Immature natural killer cell (primary cell): ENCODE results near the gene KCTD13. TPM values are rescaled to one million over a fixed set of nuclear protein-coding genes. Genes with fewer than 3 reads are reported as not detected.
A peak's percentile ranks its signal among the peaks of the same experiment; 100 is the strongest.

Source experiments
- DNase-seq, 3 donors: peaks; one replicate each; pipeline ENCODE4 v3.0.0; 2022; ENCODE audit warnings: mixed read lengths in 1 of 3
- H3K27ac Mint-ChIP-seq, 6 donors: one replicate each; pipeline ENCODE4 v1.8.0; 2020; ENCODE audit warnings: mixed read lengths in 6 of 6, mild to moderate bottlenecking in 5 of 6, inconsistent platforms in 4 of 6, moderate library complexity in 3 of 6
- H3K27me3 Mint-ChIP-seq, 3 donors: one replicate each; pipeline ENCODE4 v1.8.0; 2020 to 2021; ENCODE audit warnings: low read depth in 3 of 3, mild to moderate bottlenecking in 3 of 3, mixed read lengths in 3 of 3, moderate library complexity in 3 of 3, inconsistent platforms in 1 of 3
- H3K36me3 Mint-ChIP-seq, 3 donors: one replicate each; pipeline ENCODE4 v1.8.0; 2020; ENCODE audit warnings: mixed read lengths in 3 of 3, inconsistent platforms in 2 of 3, mild to moderate bottlenecking in 2 of 3
- H3K4me1 Mint-ChIP-seq, 2 donors: one replicate each; pipeline ENCODE4 v1.8.0; 2020; ENCODE audit warnings: inconsistent platforms in 2 of 2, mild to moderate bottlenecking in 2 of 2, mixed read lengths in 2 of 2, moderate library complexity in 1 of 2
- H3K4me3 Mint-ChIP-seq, 5 donors: one replicate each; pipeline ENCODE4 v1.8.0; 2020; ENCODE audit warnings: mild to moderate bottlenecking in 5 of 5, mixed read lengths in 5 of 5, inconsistent platforms in 3 of 5, moderate library complexity in 3 of 5
- H3K9me3 Mint-ChIP-seq, 6 donors: one replicate each; pipeline ENCODE4 v1.8.0; 2020; ENCODE audit warnings: mild to moderate bottlenecking in 6 of 6, mixed read lengths in 6 of 6, inconsistent platforms in 4 of 6, moderate library complexity in 3 of 6
- polyA plus RNA-seq, 3 donors: library from polyadenylated mRNA; unstranded; fragments of 300-500 nt; fragmentation: Illumina TruSeq; gene quantifications; one replicate each; pipeline ENCODE4 v1.2.3, GENCODE V29; 2021

The KCTD13 gene
- polyA plus RNA-seq, 3 donors from 2014 or later: 3.5 to 13.8 (median 9.2) TPM

DNA sequence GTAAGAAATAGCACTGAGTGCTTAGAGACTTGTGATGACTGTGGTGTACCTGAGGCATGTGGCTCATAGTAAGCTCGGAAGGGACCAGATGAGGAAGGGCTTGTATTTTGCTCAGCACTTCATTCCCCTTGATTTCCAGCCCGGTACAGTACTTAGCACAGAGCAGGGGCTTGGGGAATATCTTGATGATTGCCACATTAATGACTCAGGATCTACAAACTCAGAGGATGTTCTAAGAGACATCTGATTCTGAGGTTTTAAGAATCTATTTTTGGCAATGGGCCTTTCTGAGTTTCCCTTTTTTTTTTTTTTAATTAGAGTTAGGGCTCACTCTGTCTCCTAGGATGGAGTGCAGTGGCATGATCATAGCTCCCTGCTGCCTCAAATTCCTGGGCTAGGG is 16.6 kb downstream of the KCTD13 start:
- no peak for DNase-seq
- Mint-ChIP-seq H3K27me3 (no peaks in the 10 kb centered on the region), H3K27ac (no peak overlapping the region), H3K36me3 (peaks cover 0 to 12% (median 3%) of the 10 kb centered on the region in 3 donors), H3K4me3 (no peak overlapping the region), H3K4me1 (peaks cover 0 to 1% of the 10 kb centered on the region in 2 donors), H3K9me3 (no peaks in the 10 kb centered on the region)

DNA sequence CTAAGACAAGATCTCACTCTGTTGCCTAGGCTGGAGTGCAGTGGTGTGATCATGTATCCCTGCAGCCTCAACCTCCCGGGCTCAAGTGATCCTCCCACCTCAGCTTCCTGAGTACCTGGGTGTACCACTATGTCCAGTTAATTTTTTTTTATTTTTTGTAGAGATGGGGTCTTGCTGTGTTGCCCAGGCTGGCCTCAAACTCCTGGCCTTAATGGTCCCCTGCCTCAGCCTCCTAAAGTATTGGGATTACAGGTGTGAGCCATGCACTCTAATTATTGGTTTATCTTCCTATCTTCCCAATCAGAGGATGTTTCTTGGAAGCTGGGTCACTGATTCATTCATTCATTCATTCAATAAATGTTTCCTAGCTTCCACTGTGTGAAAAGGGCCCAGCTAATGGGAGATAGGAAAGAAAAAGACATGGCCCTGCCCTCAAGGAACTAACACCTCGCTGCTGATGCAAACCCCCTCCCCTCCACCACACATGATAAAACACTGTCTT is 17.3 kb downstream of the KCTD13 start:
- H3K4me1 Mint-ChIP-seq: peaks cover 0 to 1% of the 10 kb centered on the region in 2 donors
- H3K27ac Mint-ChIP-seq: no peak overlapping the region
- peaks cover 0 to 12% (median 3%) of the 10 kb centered on the region in 3 donors for H3K36me3 Mint-ChIP-seq
- H3K9me3 Mint-ChIP-seq: no peaks in the 10 kb centered on the region
- DNase-seq: no peak
- H3K27me3 Mint-ChIP-seq: no peaks in the 10 kb centered on the region
- no peak overlapping the region for H3K4me3 Mint-ChIP-seq

DNA sequence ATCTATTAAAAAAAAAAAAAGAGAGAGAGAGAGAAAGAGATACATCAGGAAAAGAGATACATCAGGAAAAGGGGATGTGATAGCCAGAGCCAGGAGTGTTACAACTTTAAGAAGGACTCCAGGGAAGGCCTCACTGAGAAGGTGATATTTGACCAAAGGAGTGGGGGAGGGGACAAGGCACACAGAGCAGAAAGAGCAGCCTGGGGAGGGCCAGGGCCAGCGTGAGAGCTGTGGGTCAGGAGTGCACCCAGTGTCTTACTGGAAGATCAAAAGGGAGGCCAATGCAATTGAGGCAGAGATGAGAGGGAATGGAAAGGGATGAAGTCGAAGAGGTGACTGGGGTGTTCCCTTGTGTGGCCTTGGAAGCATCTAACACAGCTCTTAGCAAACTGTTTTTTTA is 18.1 kb downstream of the KCTD13 start:
- Mint-ChIP-seq H3K36me3 (peaks cover 0 to 6% (median 0%) of the 10 kb centered on the region in 3 donors), H3K4me3 (no peak overlapping the region), H3K9me3 (no peaks in the 10 kb centered on the region), H3K27ac (no peak overlapping the region), H3K4me1 (peaks cover 0 to 1% of the 10 kb centered on the region in 2 donors), H3K27me3 (no peaks in the 10 kb centered on the region)
- no peak for DNase-seq

DNA sequence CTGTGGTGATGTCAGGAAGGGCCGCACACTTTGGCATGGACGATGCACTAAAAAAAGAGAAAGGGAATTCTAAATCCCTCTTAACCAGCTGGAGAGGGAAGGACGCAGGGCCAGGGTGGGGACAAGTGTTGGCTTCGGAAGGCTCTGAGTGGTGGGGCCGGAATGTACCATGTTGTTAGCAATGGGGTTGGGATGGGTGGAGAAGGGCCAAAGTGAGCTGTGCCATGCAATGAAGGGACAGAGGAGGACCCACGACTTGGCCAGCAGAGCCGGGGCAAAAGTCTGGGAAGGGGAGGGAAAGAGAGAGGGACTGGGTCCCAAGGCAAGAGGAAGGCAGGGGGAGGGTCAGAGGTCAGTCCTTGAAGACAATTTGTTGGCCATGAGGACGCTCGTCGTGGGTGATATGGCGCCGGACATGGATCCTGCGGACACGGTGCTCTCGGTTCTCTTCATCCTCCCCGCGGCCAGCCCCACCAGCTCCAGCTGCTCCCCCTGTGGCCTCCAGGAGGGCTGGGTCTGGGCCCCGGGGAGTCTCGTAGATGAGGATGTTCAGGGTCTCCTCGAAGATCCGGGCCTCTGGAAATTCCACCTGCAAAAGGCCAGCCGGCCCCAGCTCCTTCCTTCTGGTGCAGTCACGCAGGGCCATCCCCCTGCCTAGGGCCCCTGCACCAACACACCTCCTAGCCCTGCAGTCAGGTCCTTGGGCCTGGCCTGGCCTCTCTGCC is 19.3 kb downstream of the KCTD13 start:
- no peak for DNase-seq
- H3K36me3 Mint-ChIP-seq: peaks cover 0 to 3% (median 0%) of the 10 kb centered on the region in 3 donors
- H3K9me3 Mint-ChIP-seq: no peaks in the 10 kb centered on the region
- H3K4me1 Mint-ChIP-seq: peaks cover 0 to 3% of the 10 kb centered on the region in 2 donors
- peaks cover 0 to 2% (median 0%) of the 10 kb centered on the region in 3 donors for H3K27me3 Mint-ChIP-seq
- no peak overlapping the region for H3K4me3 Mint-ChIP-seq
- no peak overlapping the region for H3K27ac Mint-ChIP-seq

DNA sequence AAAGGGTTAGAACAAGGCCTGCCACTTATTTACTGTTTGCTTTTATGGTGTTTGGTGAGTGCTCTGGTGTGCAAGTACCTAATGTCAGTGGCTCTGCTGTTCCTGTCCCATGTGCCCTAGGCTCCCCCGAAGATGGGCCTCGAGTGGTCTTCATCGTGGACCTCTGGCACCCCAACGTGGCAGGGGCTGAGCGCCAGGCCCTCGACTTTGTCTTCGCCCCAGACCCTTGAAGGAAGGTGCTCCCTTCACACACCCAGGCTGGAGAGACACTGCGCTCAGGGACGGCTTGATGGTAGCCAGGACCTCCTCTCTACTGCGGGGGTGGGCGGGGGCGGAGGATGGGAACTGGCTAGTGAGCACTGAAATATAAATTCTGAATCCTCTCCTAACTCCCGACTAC is 20.4 kb downstream of the KCTD13 start:
- Mint-ChIP-seq H3K9me3 (no peaks in the 10 kb centered on the region), H3K4me1 (peaks cover 0 to 5% of the 10 kb centered on the region in 2 donors), H3K27ac (no peak overlapping the region), H3K4me3 (no peak overlapping the region), H3K36me3 (peaks cover 0 to 3% (median 0%) of the 10 kb centered on the region in 3 donors), H3K27me3 (peaks cover 0 to 2% (median 2%) of the 10 kb centered on the region in 3 donors)
- DNase-seq: no peak

DNA sequence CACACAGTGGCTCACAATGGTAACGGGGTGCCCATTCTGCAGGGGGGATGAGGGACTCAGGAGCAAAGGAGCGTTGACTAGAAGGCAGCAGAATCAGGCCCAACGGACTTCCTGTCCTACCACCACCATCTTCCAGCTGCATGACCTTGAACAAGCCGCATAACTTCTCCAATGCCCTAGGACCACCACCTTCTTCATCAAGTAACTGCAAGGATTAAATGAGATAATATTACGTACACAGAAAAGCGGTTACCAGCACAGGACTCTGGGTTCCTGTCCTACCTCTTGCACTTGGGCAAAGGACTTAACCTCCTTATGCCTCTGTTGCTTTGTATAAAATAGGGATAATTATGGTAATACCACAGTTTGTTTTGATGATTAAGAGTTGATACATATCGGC is 21.1 kb downstream of the KCTD13 start:
- DNase-seq: no peak
- H3K4me1 Mint-ChIP-seq: peaks cover 0 to 7% of the 10 kb centered on the region in 2 donors
- H3K4me3 Mint-ChIP-seq: no peak overlapping the region
- H3K27me3 Mint-ChIP-seq: peaks cover 0 to 5% (median 2%) of the 10 kb centered on the region in 3 donors
- H3K9me3 Mint-ChIP-seq: no peaks in the 10 kb centered on the region
- H3K36me3 Mint-ChIP-seq: peaks cover 0 to 3% (median 0%) of the 10 kb centered on the region in 3 donors
- no peak overlapping the region for H3K27ac Mint-ChIP-seq

DNA sequence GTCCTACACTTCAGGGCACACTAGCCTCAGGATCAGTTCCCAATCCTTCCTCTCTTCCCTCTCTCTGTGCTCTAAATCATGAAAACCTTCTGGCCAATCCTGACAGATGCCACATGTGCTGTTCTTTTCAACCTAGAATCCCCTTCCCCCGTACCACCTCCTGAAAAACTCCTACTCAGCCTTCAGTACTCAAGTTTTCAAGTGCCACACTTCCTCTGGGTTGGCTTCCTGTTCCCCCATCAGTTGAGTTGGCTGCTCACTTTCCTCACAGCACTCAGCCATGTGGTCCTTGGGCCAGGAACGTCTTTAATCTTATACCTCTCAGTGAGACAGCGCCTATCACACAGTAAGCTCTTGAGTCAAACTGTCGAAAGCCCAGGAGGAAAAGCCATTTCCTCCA is 22.4 kb downstream of the KCTD13 start:
- Mint-ChIP-seq H3K4me3 (no peak overlapping the region), H3K27me3 (peaks cover 0 to 10% (median 2%) of the 10 kb centered on the region in 3 donors), H3K27ac (no peak overlapping the region), H3K9me3 (no peaks in the 10 kb centered on the region), H3K4me1 (peaks cover 0 to 10% of the 10 kb centered on the region in 2 donors), H3K36me3 (peaks cover 0 to 3% (median 0%) of the 10 kb centered on the region in 3 donors)
- DNase-seq: no peak

DNA sequence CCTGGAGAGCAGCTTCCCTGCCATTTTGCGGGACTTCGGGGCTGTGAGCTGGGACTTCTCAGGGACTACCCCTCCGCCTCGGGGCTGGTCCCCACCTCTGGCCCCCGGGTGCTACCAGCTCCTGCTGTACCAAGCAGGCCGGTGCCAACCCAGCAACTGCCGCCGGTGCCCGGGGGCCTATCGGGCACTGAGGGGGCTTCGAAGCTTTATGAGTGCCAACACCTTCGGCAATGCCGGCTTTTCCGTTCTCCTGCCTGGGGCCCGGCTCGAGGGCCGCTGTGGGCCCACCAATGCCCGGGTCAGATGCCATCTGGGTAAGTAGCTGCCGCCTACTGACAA is 24.4 kb downstream of the KCTD13 start:
- DNase-seq: no peak
- H3K27ac Mint-ChIP-seq: no peak overlapping the region
- H3K27me3 Mint-ChIP-seq: peaks cover 5 to 20% (median 11%) of the 10 kb centered on the region in 3 donors
- H3K9me3 Mint-ChIP-seq: no peaks in the 10 kb centered on the region
- peak overlapping the region in 3 of 5 donors; percentile 22 to 30 (median 29) for H3K4me3 Mint-ChIP-seq
- peaks cover 0 to 3% (median 0%) of the 10 kb centered on the region in 3 donors for H3K36me3 Mint-ChIP-seq
- H3K4me1 Mint-ChIP-seq: peaks cover 0 to 14% of the 10 kb centered on the region in 2 donors

DNA sequence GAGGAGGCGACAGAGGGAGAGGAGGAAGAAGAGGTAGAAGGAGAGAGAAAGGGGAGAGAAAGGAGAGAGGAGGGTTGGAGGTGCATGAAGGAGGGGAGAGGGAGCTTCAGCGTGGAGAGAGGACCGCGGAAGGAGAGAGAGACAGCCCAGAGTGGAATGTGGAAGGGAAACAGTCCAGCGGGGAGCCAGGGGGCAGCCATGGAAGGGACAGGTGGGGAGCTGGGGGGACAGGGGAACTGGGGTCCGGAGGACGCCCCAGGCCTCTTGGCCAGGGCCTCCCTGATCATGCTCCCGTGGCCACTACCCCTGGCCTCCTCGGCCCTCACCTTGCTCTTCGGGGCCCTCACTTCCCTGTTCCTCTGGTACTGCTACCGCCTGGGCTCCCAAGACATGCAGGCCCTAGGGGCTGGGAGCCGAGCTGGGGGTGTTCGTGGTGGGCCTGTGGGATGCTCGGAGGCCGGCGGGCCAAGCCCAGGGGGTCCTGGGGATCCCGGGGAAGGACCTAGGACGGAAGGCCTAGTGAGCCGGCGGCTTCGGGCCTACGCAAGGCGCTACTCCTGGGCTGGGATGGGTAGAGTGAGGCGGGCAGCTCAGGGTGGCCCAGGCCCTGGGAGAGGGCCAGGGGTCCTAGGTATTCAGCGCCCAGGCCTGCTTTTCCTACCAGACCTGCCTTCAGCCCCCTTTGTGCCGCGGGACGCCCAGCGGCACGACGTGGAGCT is 25.0 kb downstream of the KCTD13 start:
- Mint-ChIP-seq H3K27me3 (peaks cover 5 to 23% (median 14%) of the 10 kb centered on the region in 3 donors), H3K9me3 (no peaks in the 10 kb centered on the region), H3K4me1 (peaks cover 0 to 14% of the 10 kb centered on the region in 2 donors), H3K27ac (no peak overlapping the region), H3K36me3 (no peaks in the 10 kb centered on the region), H3K4me3 (peak overlapping the region; percentile 49 to 65 (median 60))
- DNase-seq: no peak

DNA sequence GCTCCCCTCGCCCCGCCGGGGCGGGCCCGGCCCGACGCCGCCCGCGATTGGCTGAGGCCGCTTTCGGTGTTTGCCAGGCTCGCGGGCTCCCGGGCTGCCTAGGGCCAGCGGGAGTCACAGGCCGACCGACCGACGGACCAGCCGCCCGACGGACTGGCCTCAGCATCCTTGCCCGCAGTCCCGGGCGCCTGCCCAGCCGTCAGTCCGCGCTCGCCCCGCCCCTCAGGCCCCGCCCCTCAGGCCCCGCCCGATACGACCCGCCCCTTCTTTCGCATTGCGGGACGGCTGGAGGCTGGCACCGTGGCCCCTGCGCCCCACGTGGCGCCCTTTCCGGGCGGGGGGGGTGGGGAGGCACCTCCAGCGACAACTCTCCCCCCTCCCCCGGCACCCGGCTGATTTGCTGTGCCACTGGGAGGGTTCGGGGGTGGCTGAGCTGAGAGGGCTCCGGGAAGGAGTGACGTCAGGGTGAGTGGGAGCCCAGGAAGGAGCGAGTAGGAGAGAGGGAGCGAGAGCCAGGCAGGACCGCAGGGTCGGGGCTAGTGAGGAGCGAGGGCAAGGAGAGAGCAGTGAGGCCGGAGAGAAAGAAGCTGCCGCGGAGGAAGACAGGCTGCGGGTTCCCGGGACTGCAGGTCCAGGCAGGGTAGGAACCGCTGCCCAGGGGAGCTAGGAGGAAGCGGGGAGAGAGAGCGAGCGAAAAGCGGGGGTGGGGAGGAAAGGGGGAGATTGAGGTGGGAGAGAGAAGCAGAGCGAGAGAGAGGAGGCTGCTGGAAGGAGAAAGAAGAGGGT is 25.7 kb downstream of the KCTD13 start, which contains the start of gene ASPHD1:
Gene ASPHD1, plus strand, starts transcription at position 387 of the 786 bp plus-strand sequence. CDS start 484 bp downstream, outside the sequence.
- H3K4me3 Mint-ChIP-seq: peak within 1 kb of the TSS; percentile 49 to 65 (median 60)
- no peaks in the 10 kb centered on the region for H3K36me3 Mint-ChIP-seq
- peak; percentile 74 to 79 (median 78) for DNase-seq
- H3K9me3 Mint-ChIP-seq: no peaks in the 10 kb centered on the region
- H3K4me1 Mint-ChIP-seq: peaks cover 0 to 14% of the 10 kb centered on the region in 2 donors
- peaks cover 5 to 27% (median 14%) of the 10 kb centered on the region in 3 donors for H3K27me3 Mint-ChIP-seq
- no peak within 1 kb of the TSS for H3K27ac Mint-ChIP-seq

DNA sequence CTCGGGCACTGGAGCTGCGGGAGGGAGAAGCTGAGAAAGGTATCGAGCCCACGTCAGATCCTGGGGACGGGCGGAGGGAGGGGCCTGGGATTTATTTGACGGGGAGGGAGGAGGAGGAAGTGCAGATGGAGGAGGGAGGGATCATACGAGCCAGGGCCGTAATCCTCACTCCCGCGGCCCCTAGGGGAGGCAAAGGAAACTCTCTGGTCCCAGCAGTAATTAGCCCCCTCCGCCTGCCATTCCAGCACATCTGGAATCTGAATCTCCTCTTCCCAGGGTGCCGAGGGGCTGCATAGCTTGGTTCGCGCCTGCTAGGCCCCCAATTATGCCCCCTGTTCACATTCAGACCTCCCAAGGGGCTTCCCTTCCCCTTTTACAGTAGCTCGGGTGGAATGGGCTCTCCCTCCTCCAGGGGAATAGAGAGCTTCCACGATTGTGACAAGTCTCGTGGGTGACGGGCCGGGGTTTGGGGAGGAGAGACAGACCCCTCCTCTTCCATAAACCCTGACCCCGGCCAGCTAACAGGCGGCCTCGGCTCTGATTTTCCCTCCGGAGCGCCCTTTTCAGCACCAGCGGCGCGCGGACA is 26.4 kb downstream of the KCTD13 start, which contains the start of gene SEZ6L2:
Gene SEZ6L2, minus strand, starts transcription at position 35 of the 586 bp plus-strand sequence. CDS start 531 bp downstream, outside the sequence.
- no peak for DNase-seq
- peak within 1 kb of the TSS; percentile 49 to 65 (median 60) for H3K4me3 Mint-ChIP-seq
- H3K27me3 Mint-ChIP-seq: peaks cover 5 to 30% (median 14%) of the 10 kb centered on the region in 3 donors
- no peaks in the 10 kb centered on the region for H3K36me3 Mint-ChIP-seq
- no peaks in the 10 kb centered on the region for H3K9me3 Mint-ChIP-seq
- no peak within 1 kb of the TSS for H3K27ac Mint-ChIP-seq
- peaks cover 0 to 14% of the 10 kb centered on the region in 2 donors for H3K4me1 Mint-ChIP-seq

DNA sequence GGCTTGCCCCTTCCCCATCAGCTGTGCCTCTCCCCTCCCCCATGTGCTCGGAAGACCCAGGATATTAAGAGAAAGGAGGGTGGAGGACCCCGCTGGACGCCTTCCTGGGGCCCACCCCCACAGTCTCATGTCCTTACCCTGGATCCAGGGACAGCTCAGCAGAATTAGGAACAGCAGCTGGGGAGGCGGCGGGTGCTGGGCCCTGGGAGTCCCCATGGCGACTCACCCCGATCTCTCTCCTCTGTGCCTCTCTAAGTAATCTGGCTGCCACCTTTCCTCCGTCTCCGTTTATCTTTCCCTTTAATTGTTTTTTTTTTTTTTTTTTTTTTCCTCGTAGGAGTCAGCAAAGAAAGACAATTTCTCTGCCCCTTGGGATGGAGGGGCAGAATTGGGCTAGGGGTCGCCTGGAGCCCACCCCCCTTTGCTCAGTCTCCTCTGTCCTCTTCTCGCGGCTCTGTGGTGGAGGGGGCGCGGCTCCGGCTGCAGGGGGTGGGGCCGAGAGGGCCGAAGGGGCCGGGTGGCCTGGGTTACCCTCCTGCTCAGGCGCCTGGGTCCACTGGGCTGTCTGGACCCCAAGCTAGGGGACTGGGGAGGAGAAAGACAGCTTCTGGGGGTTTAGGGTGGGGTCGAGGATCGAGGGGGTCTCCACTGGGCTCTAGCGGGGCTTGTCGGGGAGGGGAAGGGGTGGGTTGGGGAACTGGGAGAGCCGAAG is 27.1 kb downstream of the KCTD13 start:
- Mint-ChIP-seq H3K9me3 (no peaks in the 10 kb centered on the region), H3K27ac (no peak overlapping the region), H3K27me3 (peaks cover 5 to 30% (median 14%) of the 10 kb centered on the region in 3 donors), H3K36me3 (no peaks in the 10 kb centered on the region), H3K4me3 (no peak overlapping the region), H3K4me1 (peaks cover 0 to 14% of the 10 kb centered on the region in 2 donors)
- DNase-seq: no peak
